ENCODE data around the gene NRXN3.

NRXN3 gene

DNA sequence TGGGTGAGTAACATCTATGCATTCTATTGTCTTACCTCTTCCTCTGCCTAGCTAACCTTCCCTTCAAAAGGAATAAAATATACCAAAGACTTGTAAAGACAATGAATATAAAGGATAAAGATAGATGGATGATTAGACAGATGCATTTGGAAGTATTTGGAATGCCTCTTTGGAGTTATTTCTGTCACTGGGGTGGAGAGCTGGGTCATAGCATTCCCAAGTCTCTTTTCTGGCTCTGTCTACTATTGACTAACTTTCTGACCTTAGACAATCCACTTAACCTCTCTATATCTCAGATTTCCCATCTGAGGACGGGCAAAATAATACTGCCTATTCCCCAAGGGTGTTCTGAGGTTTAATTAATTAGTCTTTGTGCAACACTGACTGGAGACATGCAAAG, 1523.8 kb downstream of the NRXN3 start:
- POLR2A ChIA-PET, result no interaction called here

GRCh38 chr14:79695307-79695706, 1525.1 kb downstream of the NRXN3 start:
- no peak overlapping the region for H3K4me3 ChIP-seq (ENCODE audit: low read depth, low read length)
- POLR2A ChIA-PET, result no interaction called here
- CTCF ChIA-PET, result no interaction called here
- DNase-seq (ENCODE audit: low read depth, low spot score), result no peak
- TF ChIP-seq, protein P1, sequence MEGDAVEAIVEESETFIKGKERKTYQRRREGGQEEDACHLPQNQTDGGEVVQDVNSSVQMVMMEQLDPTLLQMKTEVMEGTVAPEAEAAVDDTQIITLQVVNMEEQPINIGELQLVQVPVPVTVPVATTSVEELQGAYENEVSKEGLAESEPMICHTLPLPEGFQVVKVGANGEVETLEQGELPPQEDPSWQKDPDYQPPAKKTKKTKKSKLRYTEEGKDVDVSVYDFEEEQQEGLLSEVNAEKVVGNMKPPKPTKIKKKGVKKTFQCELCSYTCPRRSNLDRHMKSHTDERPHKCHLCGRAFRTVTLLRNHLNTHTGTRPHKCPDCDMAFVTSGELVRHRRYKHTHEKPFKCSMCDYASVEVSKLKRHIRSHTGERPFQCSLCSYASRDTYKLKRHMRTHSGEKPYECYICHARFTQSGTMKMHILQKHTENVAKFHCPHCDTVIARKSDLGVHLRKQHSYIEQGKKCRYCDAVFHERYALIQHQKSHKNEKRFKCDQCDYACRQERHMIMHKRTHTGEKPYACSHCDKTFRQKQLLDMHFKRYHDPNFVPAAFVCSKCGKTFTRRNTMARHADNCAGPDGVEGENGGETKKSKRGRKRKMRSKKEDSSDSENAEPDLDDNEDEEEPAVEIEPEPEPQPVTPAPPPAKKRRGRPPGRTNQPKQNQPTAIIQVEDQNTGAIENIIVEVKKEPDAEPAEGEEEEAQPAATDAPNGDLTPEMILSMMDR (IDR thresholded peaks at IDR 0.05; ENCODE audit: insufficient read depth, low read length, missing control alignments), result no peak

More for the DNA sequence above, 1523.8 kb downstream of the NRXN3 start:
- H3K4me3 ChIP-seq (ENCODE audit: low read depth, low read length), result no peak overlapping the region
- CTCF ChIA-PET, result no interaction called here
- TF ChIP-seq, protein P1 (IDR thresholded peaks at IDR 0.05; ENCODE audit: insufficient read depth, low read length, missing control alignments), result no peak
- no peak for DNase-seq (ENCODE audit: low read depth, low spot score)

GRCh38 chr14:79698298-79698711, 1528.1 kb downstream of the NRXN3 start:
- ChIA-PET CTCF (no interaction called here), POLR2A (no interaction called here)
- no peak for DNase-seq (ENCODE audit: low read depth, low spot score)
- no peak overlapping the region for H3K4me3 ChIP-seq (ENCODE audit: low read depth, low read length)
- TF ChIP-seq, protein P1 (IDR thresholded peaks at IDR 0.05; ENCODE audit: insufficient read depth, low read length, missing control alignments), result no peak

DNA sequence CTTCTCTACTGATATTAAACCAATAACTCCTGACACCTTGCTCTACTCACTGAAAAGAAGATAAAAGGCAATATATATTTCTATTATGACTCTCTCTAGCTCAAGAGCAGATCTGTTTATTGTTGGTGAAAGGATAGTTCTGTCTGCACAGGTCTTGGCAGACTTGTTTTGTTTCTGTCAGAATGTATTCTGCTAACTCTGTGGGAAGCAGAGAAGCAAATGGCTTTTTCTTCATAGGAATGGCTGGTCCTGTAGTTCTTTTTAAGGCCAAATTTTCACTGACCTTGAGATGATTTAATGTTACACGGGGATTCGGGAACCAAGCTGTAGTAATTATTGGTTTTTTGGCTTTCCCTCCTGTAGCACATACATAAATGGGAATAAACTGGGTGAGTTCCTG, 1529.0 kb downstream of the NRXN3 start:
- DNase-seq (ENCODE audit: low read depth, low spot score), result no peak
- ChIA-PET POLR2A (no interaction called here), CTCF (no interaction called here)
- H3K4me3 ChIP-seq (ENCODE audit: low read depth, low read length), result no peak overlapping the region
- TF ChIP-seq, protein P1 (IDR thresholded peaks at IDR 0.05; ENCODE audit: insufficient read depth, low read length, missing control alignments), result no peak

DNA sequence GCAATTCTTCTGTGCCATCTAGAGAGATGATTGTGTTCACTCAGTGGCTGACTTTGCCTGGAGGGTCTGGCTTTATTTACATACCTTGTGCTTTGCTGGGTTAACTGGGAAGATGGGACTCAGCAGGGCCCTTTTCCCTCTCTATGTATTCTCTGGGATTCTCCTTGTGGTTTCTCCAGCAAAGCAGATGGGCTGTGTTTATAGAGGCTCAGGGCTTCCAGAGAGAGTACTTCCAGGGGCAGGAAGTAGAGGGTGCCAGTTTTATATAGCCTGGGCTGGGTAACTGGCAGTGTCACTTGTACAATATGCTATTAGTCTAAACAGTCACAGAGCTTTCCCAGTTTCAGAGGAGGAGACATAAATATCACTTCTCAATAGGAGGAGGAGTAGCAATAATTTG, 1531.2 kb downstream of the NRXN3 start:
- TF ChIP-seq, protein P1 (IDR thresholded peaks at IDR 0.05; ENCODE audit: insufficient read depth, low read length, missing control alignments), result no peak
- DNase-seq (ENCODE audit: low read depth, low spot score), result no peak
- H3K4me3 ChIP-seq (ENCODE audit: low read depth, low read length), result no peak overlapping the region
- ChIA-PET CTCF (no interaction called here), POLR2A (no interaction called here)

- POLR2A ChIA-PET, result no interaction called here
Measured at GRCh38 chr14:79702197-79702596, 1532.0 kb downstream of the NRXN3 start.

More at GRCh38 chr14:79702197-79702596, 1532.0 kb downstream of the NRXN3 start:
- no peak for DNase-seq (ENCODE audit: low read depth, low spot score)
- no peak overlapping the region for H3K4me3 ChIP-seq (ENCODE audit: low read depth, low read length)
- CTCF ChIA-PET, result no interaction called here
- TF ChIP-seq, protein P1 (IDR thresholded peaks at IDR 0.05; ENCODE audit: insufficient read depth, low read length, missing control alignments), result no peak
